HUES6 (cell line): ENCODE data around the gene ANKRD31.
"Not testable (repeated sequence)": the region's sequence is repeated elsewhere in the genome, so short reads cannot be mapped to it uniquely, and the experiment has no call there.

ENCODE experiments used
- H3K27ac ChIP-seq: 2 replicates; pipeline ENCODE4 v1.7.0; 2013; ENCODE audit warnings: low read depth, mild to moderate bottlenecking, low read length, inconsistent platforms
- H3K27me3 ChIP-seq: 2 replicates; pipeline ENCODE4 v1.6.1; 2013; ENCODE audit warnings: low read length; ENCODE audit not compliant: control insufficient read depth, insufficient read depth
- H3K36me3 ChIP-seq: 2 replicates; pipeline ENCODE4 v1.6.1; 2013; ENCODE audit warnings: low read length; ENCODE audit not compliant: control insufficient read depth, insufficient read depth
- H3K4me1 ChIP-seq: 2 replicates; pipeline ENCODE4 v1.6.1; 2013; ENCODE audit warnings: low read length; ENCODE audit not compliant: control insufficient read depth, insufficient read depth
- H3K4me3 ChIP-seq: 2 replicates; pipeline ENCODE4 v1.5.1; 2013; ENCODE audit warnings: low read depth, low read length
- H3K9ac ChIP-seq: one replicate; pipeline ENCODE4 v1.6.1; 2013; ENCODE audit warnings: mild to moderate bottlenecking, low read length
- H3K9me3 ChIP-seq: 2 replicates; pipeline ENCODE4 v1.6.1; 2013; ENCODE audit warnings: low read depth, low read length; ENCODE audit not compliant: control insufficient read depth, insufficient read depth

Gene ANKRD31

DNA sequence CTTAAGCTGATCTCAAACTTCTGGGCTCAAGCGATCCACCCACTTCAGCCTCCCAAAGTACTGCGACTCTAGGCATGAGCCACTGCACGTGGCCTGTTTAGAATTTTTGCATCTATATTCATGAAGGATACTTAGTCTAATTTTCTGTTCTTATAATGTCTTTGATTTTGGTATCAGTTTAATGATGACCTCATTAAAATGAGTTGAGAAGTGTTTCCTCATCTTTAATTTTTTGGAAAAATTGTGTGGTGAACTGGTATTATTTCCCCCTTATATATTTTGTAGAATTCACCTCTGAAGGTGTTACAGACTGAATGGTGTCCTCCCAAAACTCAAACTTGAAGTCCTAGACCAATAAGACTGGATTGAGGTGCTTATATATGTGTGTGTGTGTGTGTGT is 46.5 kb downstream of the ANKRD31 start:
- Histone ChIP-seq H3K27me3 (no peaks in the 10 kb centered on the region), H3K9ac (no peak overlapping the region)

DNA sequence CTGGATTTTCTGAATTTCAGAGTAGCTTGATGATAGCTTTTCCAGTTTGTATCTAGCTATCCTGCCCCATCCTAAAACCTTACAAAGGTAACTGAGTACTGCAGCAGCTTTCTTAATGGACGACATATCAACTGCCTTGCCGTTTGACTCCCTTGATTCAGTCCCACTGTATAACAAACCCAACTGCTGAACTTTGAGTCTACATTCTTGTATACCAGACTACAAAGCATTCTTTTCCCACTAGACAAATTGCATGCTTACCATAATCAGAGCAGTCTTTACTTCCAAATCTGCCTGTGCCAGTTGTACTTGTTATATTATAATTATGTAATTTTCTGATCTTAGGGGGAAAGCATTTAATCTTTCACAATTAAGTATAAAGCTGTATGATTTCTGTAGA is 47.3 kb downstream of the ANKRD31 start:
- H3K27me3 ChIP-seq: no peaks in the 10 kb centered on the region
- H3K27ac ChIP-seq: no peak overlapping the region
- no peaks in the 10 kb centered on the region for H3K9me3 ChIP-seq
- no peaks in the 10 kb centered on the region for H3K36me3 ChIP-seq
- no peak overlapping the region for H3K4me3 ChIP-seq
- H3K4me1 ChIP-seq: no peaks in the 10 kb centered on the region
- no peak overlapping the region for H3K9ac ChIP-seq

More for the DNA sequence above, 46.5 kb downstream of the ANKRD31 start:
- H3K9me3 ChIP-seq: no peaks in the 10 kb centered on the region
- no peak overlapping the region for H3K4me3 ChIP-seq
- no peaks in the 10 kb centered on the region for H3K4me1 ChIP-seq
- no peak overlapping the region for H3K27ac ChIP-seq
- no peaks in the 10 kb centered on the region for H3K36me3 ChIP-seq

DNA sequence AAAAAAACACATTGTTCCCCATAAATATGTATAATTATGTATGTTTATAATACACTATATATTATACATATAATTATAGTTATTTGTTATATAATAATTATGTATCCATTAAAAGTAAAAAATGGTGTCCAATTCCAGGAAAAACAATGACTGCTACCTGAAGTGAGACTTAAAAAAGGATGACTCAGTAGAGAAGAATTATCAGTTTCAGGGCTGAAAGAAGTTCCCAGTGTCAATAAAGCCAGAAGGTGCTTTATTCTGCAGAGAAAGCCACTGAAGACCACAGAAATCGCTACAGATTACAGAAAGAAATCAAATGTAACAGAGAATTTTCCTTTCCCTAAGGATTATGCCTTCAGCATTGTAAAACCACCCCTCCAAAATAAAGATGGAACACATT is 50.9 kb downstream of the ANKRD31 start:
- Histone ChIP-seq H3K4me3 (no peak overlapping the region), H3K36me3 (no peaks in the 10 kb centered on the region), H3K9ac (no peak overlapping the region), H3K9me3 (no peaks in the 10 kb centered on the region), H3K4me1 (no peaks in the 10 kb centered on the region), H3K27me3 (no peaks in the 10 kb centered on the region), H3K27ac (no peak overlapping the region)

DNA sequence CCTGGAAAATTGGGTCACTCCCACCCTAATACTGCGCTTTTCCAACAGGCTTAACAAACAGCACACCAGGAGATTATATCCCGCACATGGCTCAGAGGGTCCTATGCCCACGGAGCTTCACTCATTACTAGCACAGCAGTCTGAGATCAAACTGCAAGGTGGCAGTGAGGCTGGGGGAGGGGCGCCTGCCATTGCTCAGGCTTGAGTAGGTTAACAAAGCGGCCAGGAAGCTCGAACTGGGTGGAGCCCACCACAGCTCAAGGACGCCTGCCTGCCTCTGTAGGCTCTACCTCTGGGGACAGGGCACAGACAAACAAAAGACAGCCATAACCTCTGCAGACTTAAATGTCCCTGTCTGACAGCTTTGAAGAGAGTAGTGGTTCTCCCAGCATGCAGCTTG is 60.7 kb downstream of the ANKRD31 start:
- not testable (repeated sequence) for H3K9ac ChIP-seq, H3K4me1 ChIP-seq, H3K4me3 ChIP-seq, H3K9me3 ChIP-seq, H3K27ac ChIP-seq, H3K36me3 ChIP-seq, H3K27me3 ChIP-seq

DNA sequence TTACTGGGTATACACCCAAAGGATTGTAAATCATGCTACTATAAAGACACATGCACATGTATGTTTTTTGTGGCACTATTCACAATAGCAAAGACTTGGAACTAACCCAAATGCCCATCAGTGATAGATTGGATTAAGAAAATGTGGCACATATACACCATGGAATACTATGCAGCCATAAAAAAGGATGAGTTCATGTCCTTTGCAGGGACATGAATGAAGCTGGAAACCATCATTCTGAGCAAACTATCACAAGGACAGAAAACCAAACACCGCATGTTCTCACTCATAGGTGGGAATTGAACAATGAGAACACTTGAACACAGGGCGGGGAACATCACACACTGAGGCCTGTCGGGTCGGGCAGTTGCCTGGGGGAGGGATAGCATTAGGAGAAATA is 61.8 kb downstream of the ANKRD31 start:
- H3K27ac ChIP-seq, H3K27me3 ChIP-seq, H3K9ac ChIP-seq, H3K4me3 ChIP-seq, H3K9me3 ChIP-seq, H3K4me1 ChIP-seq, H3K36me3 ChIP-seq: not testable (repeated sequence)

DNA sequence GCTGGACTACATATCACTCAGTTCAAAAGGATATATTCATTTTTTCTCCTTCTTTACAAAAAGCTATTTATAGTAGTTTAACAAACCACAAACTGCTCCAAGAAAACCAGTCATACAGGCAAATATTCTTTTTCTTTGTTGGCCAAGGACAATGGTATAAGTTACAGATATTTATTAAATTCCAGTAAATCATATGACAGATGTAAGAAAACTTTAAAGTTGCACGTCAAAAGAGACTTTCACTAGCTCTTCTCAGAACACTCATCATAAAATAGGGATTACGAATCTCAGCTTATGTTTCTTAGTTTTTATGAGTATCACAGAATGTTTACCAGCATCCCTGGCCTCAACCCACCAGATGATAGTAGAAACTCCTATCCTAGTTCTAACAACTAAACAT is 67.2 kb downstream of the ANKRD31 start:
- Histone ChIP-seq H3K9ac (no peak overlapping the region), H3K4me1 (no peaks in the 10 kb centered on the region), H3K4me3 (no peak overlapping the region), H3K36me3 (no peaks in the 10 kb centered on the region), H3K27ac (no peak overlapping the region), H3K9me3 (no peaks in the 10 kb centered on the region), H3K27me3 (no peaks in the 10 kb centered on the region)

DNA sequence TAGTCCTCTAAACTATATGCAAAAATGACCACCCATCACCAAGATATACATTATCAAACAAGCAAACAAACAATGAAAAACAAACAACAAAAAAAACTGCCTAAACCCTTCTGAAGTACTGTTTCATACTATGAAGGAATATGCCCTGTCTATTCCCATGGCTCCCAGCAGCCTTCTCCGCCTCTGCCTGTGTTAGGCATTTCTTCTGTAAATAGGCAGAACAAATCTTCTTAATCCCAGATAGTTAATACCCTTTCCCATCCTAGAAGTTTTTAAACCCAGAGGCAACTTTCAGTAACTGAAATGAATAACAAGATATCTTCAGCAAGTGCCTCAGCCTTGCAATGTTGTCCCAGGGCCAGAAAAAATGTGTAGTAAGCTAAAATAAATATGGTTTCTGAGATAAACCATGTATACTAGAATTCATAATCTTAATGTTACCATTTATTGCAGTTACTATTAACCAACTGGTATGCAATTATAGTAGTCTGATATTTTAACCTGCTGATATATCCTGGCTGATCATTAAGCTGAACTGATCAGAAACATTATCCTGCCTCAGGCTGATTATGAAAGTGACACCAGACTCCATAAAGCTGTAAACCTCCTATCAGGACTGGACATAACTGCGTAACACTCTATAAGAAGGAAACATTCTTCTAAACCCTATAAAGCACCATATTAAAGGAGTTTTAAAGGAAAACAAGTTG is 68.5 kb downstream of the ANKRD31 start:
- H3K27ac ChIP-seq: no peak overlapping the region

DNA sequence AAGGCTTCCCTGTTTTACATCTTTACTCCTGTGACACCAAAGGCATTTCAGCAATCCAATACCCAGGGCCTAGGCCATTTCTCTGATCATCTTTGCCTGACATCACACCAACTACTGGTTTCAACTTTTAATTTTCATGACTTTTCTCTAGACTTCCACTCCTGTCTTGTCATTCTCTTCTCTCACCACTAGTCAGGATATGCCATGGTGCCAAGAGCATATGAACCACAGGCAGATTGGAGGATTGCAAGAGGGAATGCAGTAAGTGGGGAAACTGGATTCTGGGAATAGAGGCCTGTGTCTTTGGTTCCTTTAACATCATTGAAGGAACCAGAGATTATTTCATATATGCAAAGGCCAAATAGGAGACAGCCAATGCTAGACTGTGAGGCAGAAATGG is 69.3 kb downstream of the ANKRD31 start:
- no peak overlapping the region for H3K27ac ChIP-seq
- peaks cover 14% of the 10 kb centered on the region; the same call in 1 of the 2 replicates for H3K9me3 ChIP-seq
- H3K4me3 ChIP-seq: no peak overlapping the region
- no peak overlapping the region for H3K9ac ChIP-seq
- H3K27me3 ChIP-seq: no peaks in the 10 kb centered on the region
- no peaks in the 10 kb centered on the region for H3K4me1 ChIP-seq
- H3K36me3 ChIP-seq: no peaks in the 10 kb centered on the region

More for the DNA sequence above, 68.5 kb downstream of the ANKRD31 start:
- H3K36me3 ChIP-seq: no peaks in the 10 kb centered on the region
- H3K9ac ChIP-seq: no peak overlapping the region
- H3K4me3 ChIP-seq: no peak overlapping the region
- H3K27me3 ChIP-seq: no peaks in the 10 kb centered on the region
- H3K9me3 ChIP-seq: peaks cover 6% of the 10 kb centered on the region; the same call in 1 of the 2 replicates
- no peaks in the 10 kb centered on the region for H3K4me1 ChIP-seq

DNA sequence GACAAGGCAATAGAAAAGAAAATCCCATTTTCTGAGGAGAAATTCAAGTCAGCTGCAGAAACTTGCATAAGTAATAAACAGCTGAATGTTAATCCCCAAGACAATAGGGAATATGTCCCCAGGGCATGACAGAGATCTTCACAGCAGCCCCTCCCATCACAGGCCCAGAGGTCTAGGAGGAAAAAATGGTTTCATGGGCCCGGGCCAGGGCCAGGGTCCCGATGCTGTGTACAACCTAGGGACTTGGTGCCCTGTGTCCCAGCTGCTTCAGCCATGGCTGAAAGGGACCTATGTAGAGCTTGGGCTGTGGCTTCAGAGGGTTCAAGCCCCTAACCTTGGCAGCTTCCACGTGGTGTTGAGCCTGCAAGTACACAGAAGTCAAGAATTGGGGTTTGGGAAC is 75.2 kb downstream of the ANKRD31 start:
- not testable (repeated sequence) for H3K27me3 ChIP-seq, H3K27ac ChIP-seq, H3K9ac ChIP-seq, H3K4me3 ChIP-seq, H3K4me1 ChIP-seq, H3K36me3 ChIP-seq
- peaks cover 40% of the 10 kb centered on the region for H3K9me3 ChIP-seq

DNA sequence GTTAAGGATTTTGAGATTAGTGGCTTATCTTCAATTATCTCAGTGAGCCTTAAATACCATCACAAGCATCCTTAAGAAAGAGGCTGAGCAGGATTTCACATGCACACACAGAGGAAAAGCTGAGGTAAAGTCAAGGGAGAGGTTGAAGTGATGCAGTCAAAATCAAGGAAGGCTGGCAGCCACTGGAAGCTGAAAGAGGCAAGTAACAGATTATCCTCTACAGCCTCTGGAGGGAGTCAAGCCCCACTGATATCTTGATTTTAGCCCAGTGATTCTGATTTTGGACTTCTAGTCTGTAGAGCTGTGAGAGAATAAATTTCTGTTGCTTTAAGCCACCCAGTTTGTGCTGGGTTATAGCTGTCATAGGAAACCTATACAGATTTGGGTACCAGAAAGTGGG is 80.1 kb downstream of the ANKRD31 start:
- Histone ChIP-seq H3K27ac (no peak overlapping the region), H3K9ac (no peak overlapping the region), H3K9me3 (peaks cover 18% of the 10 kb centered on the region), H3K27me3 (no peaks in the 10 kb centered on the region), H3K36me3 (no peaks in the 10 kb centered on the region), H3K4me3 (no peak overlapping the region), H3K4me1 (no peaks in the 10 kb centered on the region)

DNA sequence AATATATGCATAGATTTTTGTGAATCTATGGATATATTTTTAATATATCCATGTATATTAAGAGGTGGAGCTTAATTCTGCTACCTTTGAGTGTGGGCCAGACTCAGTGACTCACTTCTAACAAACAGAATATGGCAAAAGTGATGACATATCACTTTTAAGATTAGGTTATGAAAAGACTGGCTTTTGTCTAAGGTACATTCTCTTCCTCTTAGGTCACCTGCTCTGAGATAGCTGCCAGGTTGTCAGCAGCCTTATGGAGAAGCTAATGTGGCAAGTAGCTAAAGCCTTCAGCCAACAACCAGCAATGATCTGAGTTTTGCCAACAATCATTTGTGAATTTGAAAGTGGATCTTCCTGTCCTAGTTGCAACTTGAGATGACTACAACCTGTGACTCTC is 83.8 kb downstream of the ANKRD31 start:
- no peak overlapping the region for H3K27ac ChIP-seq
- no peaks in the 10 kb centered on the region for H3K36me3 ChIP-seq
- H3K4me3 ChIP-seq: no peak overlapping the region
- no peaks in the 10 kb centered on the region for H3K4me1 ChIP-seq
- no peak overlapping the region for H3K9ac ChIP-seq
- no peaks in the 10 kb centered on the region for H3K27me3 ChIP-seq
- H3K9me3 ChIP-seq: no peaks in the 10 kb centered on the region; the same call in 1 of the 2 replicates
